Measurements from ENCODE around the gene CHI3L2. TPM values are rescaled to one million over a fixed set of nuclear protein-coding genes. Genes with fewer than 3 reads are reported as not detected.

CHI3L2 gene
- polyA plus RNA-seq, 1 donor from 2014 or later, result not detected

- Histone ChIP-seq H3K4me3 (ENCODE audit: low read length) (no peak overlapping the region), H2AFZ (ENCODE audit: low read depth, low read length) (no peak overlapping the region), H3K4me2 (ENCODE audit: low read length) (no peak overlapping the region), H3K9me2 (ENCODE audit: insufficient read depth, low read length) (no peaks in the 10 kb centered on the region), H3K27ac (ENCODE audit: low read length) (no peak overlapping the region), H4K20me1 (ENCODE audit: insufficient read depth) (no peaks in the 10 kb centered on the region), H3F3A (ENCODE audit: insufficient read depth, low read length, poor library complexity, severe bottlenecking) (no peaks in the 10 kb centered on the region), H3K9ac (ENCODE audit: low read length) (no peak overlapping the region), H3K27me3 (ENCODE audit: insufficient read depth, low read depth, low read length) (peaks cover 35% of the 10 kb centered on the region), H3K36me3 (ENCODE audit: insufficient read depth, low read length) (no peaks in the 10 kb centered on the region), H3K79me2 (replicated peaks; ENCODE audit: insufficient read depth, low read length) (no peaks in the 10 kb centered on the region), H3K9me3 (ENCODE audit: low read length) (no peaks in the 10 kb centered on the region)
- TF ChIP-seq POLR2AphosphoS5 (IDR thresholded peaks at IDR 0.05), result no peak
- TF ChIP-seq MXI1 (conservative IDR thresholded peaks at IDR 0.05; ENCODE audit: poor library complexity, severe bottlenecking), result no peak
- no peak for TF ChIP-seq REST (IDR thresholded peaks at IDR 0.05; ENCODE audit: borderline replicate concordance)
- TF ChIP-seq EZH2 (IDR thresholded peaks at IDR 0.05; ENCODE audit: borderline replicate concordance, insufficient read depth, low read length, poor library complexity, severe bottlenecking), result no peak
- TF ChIP-seq SMC3 (conservative IDR thresholded peaks at IDR 0.05; ENCODE audit: poor library complexity), result no peak
- no peak for TF ChIP-seq EP300 (conservative IDR thresholded peaks at IDR 0.05; ENCODE audit: poor library complexity, severe bottlenecking)
- TF ChIP-seq RAD21 (conservative IDR thresholded peaks at IDR 0.05), result no peak
- TF ChIP-seq, protein P1, sequence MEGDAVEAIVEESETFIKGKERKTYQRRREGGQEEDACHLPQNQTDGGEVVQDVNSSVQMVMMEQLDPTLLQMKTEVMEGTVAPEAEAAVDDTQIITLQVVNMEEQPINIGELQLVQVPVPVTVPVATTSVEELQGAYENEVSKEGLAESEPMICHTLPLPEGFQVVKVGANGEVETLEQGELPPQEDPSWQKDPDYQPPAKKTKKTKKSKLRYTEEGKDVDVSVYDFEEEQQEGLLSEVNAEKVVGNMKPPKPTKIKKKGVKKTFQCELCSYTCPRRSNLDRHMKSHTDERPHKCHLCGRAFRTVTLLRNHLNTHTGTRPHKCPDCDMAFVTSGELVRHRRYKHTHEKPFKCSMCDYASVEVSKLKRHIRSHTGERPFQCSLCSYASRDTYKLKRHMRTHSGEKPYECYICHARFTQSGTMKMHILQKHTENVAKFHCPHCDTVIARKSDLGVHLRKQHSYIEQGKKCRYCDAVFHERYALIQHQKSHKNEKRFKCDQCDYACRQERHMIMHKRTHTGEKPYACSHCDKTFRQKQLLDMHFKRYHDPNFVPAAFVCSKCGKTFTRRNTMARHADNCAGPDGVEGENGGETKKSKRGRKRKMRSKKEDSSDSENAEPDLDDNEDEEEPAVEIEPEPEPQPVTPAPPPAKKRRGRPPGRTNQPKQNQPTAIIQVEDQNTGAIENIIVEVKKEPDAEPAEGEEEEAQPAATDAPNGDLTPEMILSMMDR (IDR thresholded peaks at IDR 0.05; ENCODE audit: poor library complexity, severe bottlenecking), result no peak
- TF ChIP-seq TAF1 (IDR thresholded peaks at IDR 0.05; ENCODE audit: low read depth), result no peak
These were observed 21.8 kb upstream of the CHI3L2 start for GRCh38 chr1:111205714-111206050.

DNA sequence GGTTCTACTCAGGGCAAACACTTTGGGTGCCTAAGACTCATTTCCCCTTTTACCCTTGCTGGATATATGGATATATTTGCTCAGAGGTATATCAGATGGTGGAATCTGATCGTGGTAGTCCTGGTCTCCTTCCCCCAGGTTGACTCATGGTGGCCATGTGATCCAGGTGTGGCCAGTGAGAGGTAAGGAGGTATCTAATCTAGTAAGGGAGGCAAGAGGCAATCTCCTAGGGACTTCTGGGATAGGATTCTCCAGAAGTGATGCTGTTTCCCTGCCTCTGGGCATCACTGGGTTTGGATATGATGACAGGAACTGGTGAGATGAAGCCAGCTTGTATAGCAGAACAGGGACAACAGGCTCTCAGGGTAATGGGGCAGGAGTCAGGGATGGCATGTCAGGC lies 18.6 kb upstream of the CHI3L2 start:
- Histone ChIP-seq H3K79me2 (replicated peaks; ENCODE audit: insufficient read depth, low read length) (no peaks in the 10 kb centered on the region), H2AFZ (ENCODE audit: low read depth, low read length) (no peak overlapping the region), H3F3A (ENCODE audit: insufficient read depth, low read length, poor library complexity, severe bottlenecking) (no peaks in the 10 kb centered on the region), H3K27ac (ENCODE audit: low read length) (no peak overlapping the region), H3K9ac (ENCODE audit: low read length) (no peak overlapping the region), H4K20me1 (ENCODE audit: insufficient read depth) (no peaks in the 10 kb centered on the region), H3K9me2 (ENCODE audit: insufficient read depth, low read length) (no peaks in the 10 kb centered on the region), H3K9me3 (ENCODE audit: low read length) (no peaks in the 10 kb centered on the region), H3K4me3 (ENCODE audit: low read length) (no peak overlapping the region), H3K4me2 (ENCODE audit: low read length) (no peak overlapping the region), H3K27me3 (ENCODE audit: insufficient read depth, low read depth, low read length) (peaks cover 19% of the 10 kb centered on the region), H3K36me3 (ENCODE audit: insufficient read depth, low read length) (no peaks in the 10 kb centered on the region)
- no peak for TF ChIP-seq TAF1 (IDR thresholded peaks at IDR 0.05; ENCODE audit: low read depth)
- no peak for TF ChIP-seq POLR2AphosphoS5 (IDR thresholded peaks at IDR 0.05)
- TF ChIP-seq, protein P1 (IDR thresholded peaks at IDR 0.05; ENCODE audit: poor library complexity, severe bottlenecking), result no peak
- no peak for TF ChIP-seq MXI1 (conservative IDR thresholded peaks at IDR 0.05; ENCODE audit: poor library complexity, severe bottlenecking)
- no peak for TF ChIP-seq EP300 (conservative IDR thresholded peaks at IDR 0.05; ENCODE audit: poor library complexity, severe bottlenecking)
- TF ChIP-seq EZH2 (IDR thresholded peaks at IDR 0.05; ENCODE audit: borderline replicate concordance, insufficient read depth, low read length, poor library complexity, severe bottlenecking), result no peak
- no peak for TF ChIP-seq RAD21 (conservative IDR thresholded peaks at IDR 0.05)
- no peak for TF ChIP-seq SMC3 (conservative IDR thresholded peaks at IDR 0.05; ENCODE audit: poor library complexity)
- TF ChIP-seq REST (IDR thresholded peaks at IDR 0.05; ENCODE audit: borderline replicate concordance), result no peak
